Trophoblast cell (in vitro differentiated cells and primary cell): Measurements from ENCODE around the gene CLIC4.
"Not testable (repeated sequence)": the region's sequence is repeated elsewhere in the genome, so short reads cannot be mapped to it uniquely, and the experiment has no call there.

ENCODE experiments used
- DNase-seq, 2 donors: peaks; one replicate each; pipeline ENCODE4 v3.0.0-alpha.2; 2016
- H2AFZ ChIP-seq: 2 replicates; pipeline ENCODE4 v1.6.1; 2013; ENCODE audit warnings: low read length, moderate library complexity, mild to moderate bottlenecking; ENCODE audit not compliant: insufficient read depth, poor library complexity
- H2AK5ac ChIP-seq: 2 replicates; pipeline ENCODE4 v1.6.1; 2013; ENCODE audit warnings: mild to moderate bottlenecking, low read length
- H2BK120ac ChIP-seq: 2 replicates; pipeline ENCODE4 v1.6.1; 2013; ENCODE audit warnings: low read length, mild to moderate bottlenecking, moderate library complexity; ENCODE audit not compliant: insufficient read depth, poor library complexity
- H2BK12ac ChIP-seq: 2 replicates; pipeline ENCODE4 v1.6.1; 2013; ENCODE audit warnings: mild to moderate bottlenecking, low read length, moderate library complexity
- H2BK5ac ChIP-seq: 2 replicates; pipeline ENCODE4 v1.6.1; 2013; ENCODE audit warnings: low read length, low read depth, moderate library complexity, mild to moderate bottlenecking; ENCODE audit not compliant: poor library complexity
- H3K14ac ChIP-seq: 2 replicates; pipeline ENCODE4 v1.6.1; 2013; ENCODE audit warnings: mild to moderate bottlenecking, low read length
- H3K18ac ChIP-seq: 2 replicates; pipeline ENCODE4 v1.6.1; 2013; ENCODE audit warnings: mild to moderate bottlenecking, low read length
- H3K23ac ChIP-seq: 2 replicates; pipeline ENCODE4 v1.6.1; 2013; ENCODE audit warnings: low read length
- H3K27ac ChIP-seq: 2 replicates; pipeline ENCODE4 v1.5.1; 2013; ENCODE audit warnings: low read depth, mild to moderate bottlenecking, inconsistent platforms, low read length, moderate library complexity
- H3K27me3 ChIP-seq: 2 replicates; pipeline ENCODE4 v1.6.1; 2013; ENCODE audit warnings: inconsistent platforms, mild to moderate bottlenecking, low read length, moderate library complexity; ENCODE audit not compliant: insufficient read depth
- H3K36me3 ChIP-seq, 2 experiments: 1 replicate in 1 of 2; 2 replicates in 1 of 2; pipeline ENCODE4 v1.6.1; 2013; ENCODE audit warnings: low read length in 2 of 2, mild to moderate bottlenecking in 2 of 2, moderate library complexity in 1 of 2; ENCODE audit not compliant: insufficient read depth in 2 of 2, control insufficient read depth in 1 of 2
- H3K4ac ChIP-seq: 2 replicates; pipeline ENCODE4 v1.6.1; 2013; ENCODE audit warnings: low read depth, mild to moderate bottlenecking, low read length, moderate library complexity
- H3K4me1 ChIP-seq, 2 experiments: 1 replicate in 1 of 2; 2 replicates in 1 of 2; pipeline ENCODE4 v1.6.1; 2013; ENCODE audit warnings: low read length in 2 of 2, mild to moderate bottlenecking in 2 of 2, moderate library complexity in 1 of 2; ENCODE audit not compliant: insufficient read depth in 2 of 2, control insufficient read depth in 1 of 2
- H3K4me2 ChIP-seq: 2 replicates; pipeline ENCODE4 v1.6.1; 2013; ENCODE audit warnings: inconsistent platforms, mild to moderate bottlenecking, low read length, moderate library complexity
- H3K4me3 ChIP-seq: 2 replicates; pipeline ENCODE4 v1.5.1; 2013; ENCODE audit warnings: mild to moderate bottlenecking, low read depth, low read length, inconsistent platforms
- H3K79me1 ChIP-seq: one replicate; pipeline ENCODE4 v1.6.1; 2013; ENCODE audit warnings: low read length
- H3K79me2 ChIP-seq: 2 replicates; pipeline ENCODE4 v1.6.1; 2013; ENCODE audit warnings: low read length, mild to moderate bottlenecking; ENCODE audit not compliant: control insufficient read depth, insufficient read depth, poor library complexity
- H3K9ac ChIP-seq: 2 replicates; pipeline ENCODE4 v1.6.1; 2013; ENCODE audit warnings: mild to moderate bottlenecking, low read length
- H3K9me3 ChIP-seq: 2 replicates; pipeline ENCODE4 v1.6.1; 2013; ENCODE audit warnings: low read depth, mild to moderate bottlenecking, control low read depth, inconsistent platforms, low read length; ENCODE audit not compliant: insufficient read depth
- H4K12ac ChIP-seq: 2 replicates; pipeline ENCODE4 v1.6.1; 2013; ENCODE audit warnings: low read depth, mild to moderate bottlenecking, low read length, moderate library complexity
- H4K8ac ChIP-seq: 2 replicates; pipeline ENCODE4 v1.6.1; 2013; ENCODE audit warnings: low read depth, mild to moderate bottlenecking, low read length, moderate library complexity
- H4K91ac ChIP-seq: one replicate; pipeline ENCODE4 v1.6.1; 2013; ENCODE audit warnings: low read depth, mild to moderate bottlenecking, low read length, moderate library complexity
- WGBS: extraction: QIAGEN DNeasy Blood & Tissue Kit; methylation state at CpG from one replicate; pipeline ENCODE4 v1.1.7; 2013; ENCODE audit warnings: missing lambda C conversion rate; ENCODE audit not compliant: insufficient read length, insufficient coverage; ENCODE audit errors: extremely low coverage; 5-methylcytosine and 5-hydroxymethylcytosine counted together

CLIC4 gene

DNA sequence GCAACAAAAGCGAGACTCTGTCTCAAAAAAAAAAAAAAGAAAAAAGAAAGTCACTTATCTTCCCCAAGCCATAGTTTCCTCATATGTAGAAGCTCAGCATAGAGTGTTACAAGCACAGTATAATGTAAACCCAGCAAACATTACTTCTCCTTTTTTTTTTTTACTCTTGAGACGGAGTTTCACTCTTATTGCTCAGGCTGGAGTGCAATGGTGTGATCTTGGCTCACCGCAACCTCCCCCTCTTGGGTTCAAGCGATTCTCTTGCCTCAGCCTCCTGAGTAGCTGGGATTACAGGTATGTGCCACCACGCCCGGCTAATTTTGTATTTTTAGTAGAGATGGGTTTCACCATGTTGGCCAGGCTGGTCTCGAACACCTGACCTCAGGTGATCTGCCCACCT lies 11.9 kb upstream of the CLIC4 start:
- WGBS, result no CpG with 5 or more reads among the region's 7 CpGs
- not testable (repeated sequence) for H3K4ac ChIP-seq, DNase-seq, H3K27me3 ChIP-seq, H3K23ac ChIP-seq, H3K9me3 ChIP-seq, H2BK120ac ChIP-seq, H3K14ac ChIP-seq, H3K27ac ChIP-seq, H3K9ac ChIP-seq, H3K79me1 ChIP-seq, H3K79me2 ChIP-seq, H3K18ac ChIP-seq, H2BK12ac ChIP-seq, H3K4me3 ChIP-seq, H2BK5ac ChIP-seq, H3K4me2 ChIP-seq, H4K12ac ChIP-seq, H2AK5ac ChIP-seq, H4K91ac ChIP-seq, H3K36me3 ChIP-seq, H4K8ac ChIP-seq, H2AFZ ChIP-seq
- H3K4me1 ChIP-seq, result peaks cover 8 to 14% of the 10 kb centered on the region in 2 experiments

DNA sequence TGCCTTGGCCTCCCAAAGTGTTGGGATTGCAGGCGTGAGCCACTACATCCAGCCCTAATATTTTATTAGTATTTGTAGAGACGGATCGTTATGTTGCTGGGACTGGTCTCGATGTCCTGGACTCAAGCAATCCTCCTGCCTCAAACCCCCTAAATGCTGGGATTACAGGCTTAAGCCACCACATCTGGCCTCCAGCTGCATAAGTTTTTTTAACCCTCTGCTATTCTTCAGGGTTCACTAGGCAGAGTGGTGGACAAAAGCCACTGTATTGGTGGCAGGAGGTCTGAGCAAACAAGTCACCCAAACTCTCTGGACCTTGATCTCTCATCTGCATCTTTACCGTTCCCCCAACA lies 10.1 kb upstream of the CLIC4 start:
- Histone ChIP-seq H2AFZ (no peak overlapping the region), H3K4me3 (no peak overlapping the region), H3K4me1 (peaks cover 8 to 14% of the 10 kb centered on the region in 2 experiments), H2BK5ac (no peak overlapping the region), H3K14ac (no peak overlapping the region), H2BK120ac (no peak overlapping the region), H2AK5ac (peak overlapping the region; percentile 16), H3K79me2 (no peaks in the 10 kb centered on the region), H4K12ac (no peak overlapping the region), H4K8ac (no peak overlapping the region), H3K4ac (no peak overlapping the region), H3K9me3 (peaks cover 1% of the 10 kb centered on the region), H4K91ac (no peak overlapping the region), H3K9ac (no peak overlapping the region), H3K23ac (no peak overlapping the region), H3K18ac (no peak overlapping the region), H2BK12ac (peak overlapping the region; percentile 28), H3K27ac (no peak overlapping the region), H3K4me2 (no peak overlapping the region), H3K27me3 (no peaks in the 10 kb centered on the region), H3K79me1 (peaks cover 1% of the 10 kb centered on the region), H3K36me3 (no peaks in the 10 kb centered on the region)
- no peak for DNase-seq
- WGBS, result no CpG with 5 or more reads among the region's 5 CpGs

GRCh38 chr1:24735509-24736375 lies 9.5 kb upstream of the CLIC4 start:
- H3K79me2 ChIP-seq, result no peaks in the 10 kb centered on the region
- no peak overlapping the region for H4K91ac ChIP-seq
- peaks cover 1% of the 10 kb centered on the region for H3K79me1 ChIP-seq
- peak overlapping the region; percentile 50 for H4K8ac ChIP-seq
- no peak overlapping the region for H3K4ac ChIP-seq
- no peak overlapping the region for H3K18ac ChIP-seq
- H3K9ac ChIP-seq, result no peak overlapping the region
- H3K27me3 ChIP-seq, result no peaks in the 10 kb centered on the region
- peaks cover 6 to 11% of the 10 kb centered on the region in 2 experiments for H3K4me1 ChIP-seq
- no peak overlapping the region for H2BK120ac ChIP-seq
- no peak overlapping the region for H3K23ac ChIP-seq
- no peak overlapping the region for H3K4me2 ChIP-seq
- H3K36me3 ChIP-seq, result no peaks in the 10 kb centered on the region
- no peak overlapping the region for H3K27ac ChIP-seq
- no peak overlapping the region for H2AK5ac ChIP-seq
- no peak overlapping the region for H3K14ac ChIP-seq
- no peak for DNase-seq
- no peaks in the 10 kb centered on the region for H3K9me3 ChIP-seq
- H2BK12ac ChIP-seq, result peak overlapping the region; percentile 28
- no peak overlapping the region for H3K4me3 ChIP-seq
- H2AFZ ChIP-seq, result no peak overlapping the region
- WGBS, result no CpG with 5 or more reads among the region's 16 CpGs
- H2BK5ac ChIP-seq, result no peak overlapping the region
- H4K12ac ChIP-seq, result no peak overlapping the region

DNA sequence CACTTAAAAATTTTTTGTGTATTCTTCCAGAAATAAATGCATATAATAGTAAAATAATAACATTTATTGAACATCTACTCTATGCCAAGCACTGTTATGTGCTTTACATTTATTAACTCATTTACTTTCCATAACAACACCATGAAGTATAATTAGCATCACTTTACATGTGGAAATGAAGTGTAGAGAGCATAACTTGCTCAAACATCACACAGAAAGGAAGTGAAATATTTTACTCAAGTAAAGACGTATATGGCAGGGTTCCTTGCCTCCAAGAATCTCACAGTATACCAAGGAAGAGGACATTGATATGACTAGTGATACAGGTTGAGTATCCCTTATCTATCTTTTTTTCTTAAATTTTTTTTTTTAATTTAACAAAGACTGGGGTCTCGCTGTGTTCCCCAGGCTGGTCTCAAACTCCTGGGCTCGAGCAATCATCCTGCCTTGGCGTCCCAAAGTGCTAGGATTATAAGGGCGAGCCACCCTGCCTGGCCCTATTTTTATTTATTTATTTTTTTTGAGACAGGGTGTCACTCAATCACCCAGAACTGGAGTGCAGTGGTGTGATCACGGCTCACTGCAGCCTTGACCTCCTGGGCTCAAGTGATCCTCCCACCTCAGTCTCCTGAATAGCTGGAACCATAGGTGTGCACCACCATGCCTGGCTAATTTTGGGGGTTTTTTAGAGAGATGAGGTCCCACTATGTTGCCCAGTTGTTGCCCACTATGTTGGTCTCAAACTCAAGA lies 7.7 kb upstream of the CLIC4 start:
- H2AK5ac ChIP-seq, result no peak overlapping the region
- H3K79me1 ChIP-seq, result peaks cover 10% of the 10 kb centered on the region
- H3K27me3 ChIP-seq, result no peaks in the 10 kb centered on the region
- no peaks in the 10 kb centered on the region for H3K79me2 ChIP-seq
- no peak overlapping the region for H2BK120ac ChIP-seq
- no peak overlapping the region for H3K4me2 ChIP-seq
- no peak overlapping the region for H3K4ac ChIP-seq
- H3K4me1 ChIP-seq, result peaks cover 14 to 20% of the 10 kb centered on the region in 2 experiments
- no peak overlapping the region for H3K9ac ChIP-seq
- H3K9me3 ChIP-seq, result no peaks in the 10 kb centered on the region
- no peak for DNase-seq
- no peak overlapping the region for H2BK5ac ChIP-seq
- no peak overlapping the region for H4K91ac ChIP-seq
- no peak overlapping the region for H3K4me3 ChIP-seq
- no peak overlapping the region for H3K27ac ChIP-seq
- no peak overlapping the region for H2BK12ac ChIP-seq
- no peaks in the 10 kb centered on the region for H3K36me3 ChIP-seq
- no peak overlapping the region for H3K18ac ChIP-seq
- no CpG with 5 or more reads among the region's 6 CpGs for WGBS
- H4K12ac ChIP-seq, result no peak overlapping the region
- no peak overlapping the region for H2AFZ ChIP-seq
- H4K8ac ChIP-seq, result no peak overlapping the region
- no peak overlapping the region for H3K23ac ChIP-seq
- H3K14ac ChIP-seq, result no peak overlapping the region
